ENCODE data around the gene SETD1B.

GRCh38 chr12:121817648-121818043 is 13.8 kb downstream of the SETD1B start:
- TF ChIP-seq POLR2A (IDR thresholded peaks at IDR 0.05) (no peak), CTCF (IDR thresholded peaks at IDR 0.05) (no peak)

All from adrenal gland (tissue), 5 donors.